CD4-positive, alpha-beta T cell (primary cell): ENCODE measurements around the gene AIF1. TPM values are rescaled to one million over a fixed set of nuclear protein-coding genes. Genes with fewer than 3 reads are reported as not detected.

Experiments
- ATAC-seq: fragments of 200-7000 bp; cut with Tn5 transposase; one replicate; pipeline ENCODE4 v1.10.0; 2022; ENCODE audit warnings: mild to moderate bottlenecking; ENCODE audit not compliant: poor library complexity
- CTCF ChIA-PET: fragments of 350-600 bp; sonication (Branson Sonifier 250); formaldehyde crosslinking; loops from one replicate; lab custom pipeline; 2021; ENCODE audit warnings: antibody characterized with exemption, inconsistent platforms; lab: Charles Lee
- POLR2A ChIA-PET: fragments of 350-600 bp; sonication (Branson Sonifier 250); formaldehyde crosslinking; loops from one replicate; lab custom pipeline; 2021; ENCODE audit warnings: antibody characterized with exemption, inconsistent platforms; lab: Charles Lee
- DNase-seq, 14 experiments: peaks; one replicate each; pipeline ENCODE4 v3.0.0-alpha.2; 2013 to 2020; ENCODE audit warnings: mixed read lengths in 2 of 14
- H3K27ac ChIP-seq, 2 donors: one replicate each; pipeline versions ENCODE4 v1.5.1 to v1.7.0; 2013; ENCODE audit warnings: low read length in 2 of 2, low read depth in 1 of 2, mild to moderate bottlenecking in 1 of 2
- H3K27me3 ChIP-seq, 2 experiments: 1 replicate in 1 of 2; 2 replicates in 1 of 2; pipeline versions ENCODE4 v1.6.1 to v1.7.0; 2013; ENCODE audit warnings: low read length in 2 of 2, control low read depth in 1 of 2, mild to moderate bottlenecking in 1 of 2, moderate library complexity in 1 of 2; ENCODE audit not compliant: insufficient read depth in 2 of 2, control insufficient read depth in 1 of 2
- H3K36me3 ChIP-seq: one replicate; pipeline ENCODE4 v1.6.1; 2013; ENCODE audit warnings: low read length, control low read depth; ENCODE audit not compliant: insufficient read depth
- H3K4me1 ChIP-seq: one replicate; pipeline ENCODE4 v1.6.1; 2013; ENCODE audit warnings: low read length, control low read depth; ENCODE audit not compliant: insufficient read depth
- H3K4me3 ChIP-seq: one replicate; pipeline ENCODE4 v1.5.1; 2013; ENCODE audit warnings: mild to moderate bottlenecking, low read length, moderate library complexity
- H3K9me3 ChIP-seq, 2 experiments: 1 replicate in 1 of 2; 2 replicates in 1 of 2; pipeline versions ENCODE4 v1.6.1 to v1.7.0; 2013; ENCODE audit warnings: low read length in 2 of 2, mild to moderate bottlenecking in 2 of 2, control low read depth in 1 of 2, moderate library complexity in 1 of 2; ENCODE audit not compliant: control insufficient read depth in 1 of 2, insufficient read depth in 1 of 2
- H3K27ac Mint-ChIP-seq: one replicate; pipeline ENCODE4 v1.8.0; 2020; ENCODE audit warnings: mixed read lengths
- H3K27me3 Mint-ChIP-seq: one replicate; pipeline ENCODE4 v1.8.0; 2021; ENCODE audit warnings: mixed read lengths
- H3K36me3 Mint-ChIP-seq: one replicate; pipeline ENCODE4 v1.8.0; 2021; ENCODE audit warnings: low read depth, mixed read lengths
- H3K4me1 Mint-ChIP-seq: one replicate; pipeline ENCODE4 v1.8.0; 2021; ENCODE audit warnings: low read depth, mixed read lengths
- H3K4me3 Mint-ChIP-seq: one replicate; pipeline ENCODE4 v1.8.0; 2020; ENCODE audit warnings: mild to moderate bottlenecking, mixed read lengths
- H3K9me3 Mint-ChIP-seq: one replicate; pipeline ENCODE4 v1.8.0; 2020; ENCODE audit warnings: mixed read lengths
- intact Hi-C, 2 experiments: fragments of 100-400 bp; cut with DNase I in 1 of 2; cut with micrococcal nuclease in 1 of 2; formaldehyde crosslinking; loops; one replicate each; pipeline versions ENCODE4 v1.15.1 to v1.9.0; 2023 to 2025; cut with DNase I, micrococcal nuclease
- total RNA-seq, 174 experiments: library from RNA in 2 of 174; stranded (reverse) in 2 of 174; gene quantifications; one replicate each; pipeline ENCODE4 v1.2.3 and lab custom pipeline; 2021 to 2026
- TF ChIP-seq, protein P1 (sequence below): fragments of 200-600 bp; IDR thresholded peaks from one replicate; pipeline ENCODE4 v1.8.0; 2022; ENCODE audit warnings: antibody characterized with exemption, mild to moderate bottlenecking

Gene AIF1
- total RNA-seq, 2 experiments from 2014 or later: 31.8 to 35.5 TPM

DNA sequence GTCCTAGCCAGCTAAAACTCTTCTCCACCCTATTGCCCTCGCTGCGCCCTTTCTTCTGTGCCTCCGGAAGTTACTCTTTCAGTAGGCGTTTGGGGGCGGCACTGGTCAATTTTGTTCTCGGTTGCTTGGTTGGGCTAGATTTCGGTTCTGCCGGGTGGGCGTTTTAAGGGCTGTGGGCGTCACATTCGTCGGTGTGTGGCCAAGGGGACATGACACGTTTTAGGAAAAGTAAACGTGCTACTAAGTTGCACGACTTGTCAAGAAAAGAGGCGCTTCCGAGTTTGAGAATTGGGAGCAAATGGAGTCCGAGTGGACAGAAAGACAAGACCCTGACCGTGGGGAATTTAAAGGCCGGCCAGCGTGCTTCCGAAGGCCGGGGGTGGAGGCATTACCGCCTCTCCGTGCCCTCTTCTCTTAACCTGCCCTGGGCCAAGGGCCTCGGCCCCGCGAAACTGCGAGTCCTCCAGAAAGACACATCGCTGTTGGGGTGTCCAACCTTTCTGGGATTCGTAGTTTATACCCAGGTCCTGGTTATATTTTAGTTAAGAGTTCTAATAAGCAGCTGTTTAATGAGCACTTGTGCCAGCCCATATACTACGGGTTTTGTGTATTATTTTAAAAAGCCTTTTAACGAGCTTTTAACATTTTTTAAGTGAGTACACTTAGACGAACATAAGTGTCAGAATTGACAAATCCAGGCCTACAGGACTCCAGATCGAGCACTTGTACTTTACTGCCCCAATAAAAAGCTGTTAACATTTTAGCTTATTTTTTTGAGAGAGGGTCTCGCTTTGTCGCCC is 38.1 kb downstream of the AIF1 start:
- intact Hi-C loops: loop anchor here (1.0 to 5.0 kb wide), 7 partner anchors 7 to 209 kb away; partner anchors contain the start of genes C6orf47 (in 2 of the 2), PRRC2A (in 2 of the 2), ABHD16A (in 1 of the 2) and ATP6V1G2 (in 1 of the 2)
- DNase-seq (peak in 4 of 14 experiments; percentile 14 to 93 (median 80)), ATAC-seq (peak; percentile 70)
- Mint-ChIP-seq H3K27ac (peak overlapping the region; percentile 98), H3K36me3 (peaks cover 52% of the 10 kb centered on the region), H3K4me1 (peaks cover 65% of the 10 kb centered on the region), H3K4me3 (peak overlapping the region; percentile 97), H3K27me3 (no peaks in the 10 kb centered on the region), H3K9me3 (no peaks in the 10 kb centered on the region)
- Histone ChIP-seq H3K9me3 (no peaks in the 10 kb centered on the region), H3K4me3 (peak overlapping the region; percentile 63), H3K27me3 (no peaks in the 10 kb centered on the region), H3K36me3 (peaks cover 33% of the 10 kb centered on the region), H3K4me1 (peaks cover 46% of the 10 kb centered on the region), H3K27ac (peak overlapping the region; percentile 99)
- ChIA-PET CTCF (interaction anchor here (0.7 to 2.9 kb wide), 12 partner anchors 8 to 142 kb away, joined by 3 to 9 read pairs (median 3); partner anchors contain the start of genes C6orf47, CSNK2B, GPANK1 and LST1), POLR2A (interaction anchor here (0.6 to 5.1 kb wide), 41 partner anchors 11 to 1665 kb away, joined by 3 to 250 read pairs (median 5); partner anchors contain the start of genes ABHD16A, ATF6B, C6orf47 and CSNK2B)
- TF ChIP-seq, protein P1, sequence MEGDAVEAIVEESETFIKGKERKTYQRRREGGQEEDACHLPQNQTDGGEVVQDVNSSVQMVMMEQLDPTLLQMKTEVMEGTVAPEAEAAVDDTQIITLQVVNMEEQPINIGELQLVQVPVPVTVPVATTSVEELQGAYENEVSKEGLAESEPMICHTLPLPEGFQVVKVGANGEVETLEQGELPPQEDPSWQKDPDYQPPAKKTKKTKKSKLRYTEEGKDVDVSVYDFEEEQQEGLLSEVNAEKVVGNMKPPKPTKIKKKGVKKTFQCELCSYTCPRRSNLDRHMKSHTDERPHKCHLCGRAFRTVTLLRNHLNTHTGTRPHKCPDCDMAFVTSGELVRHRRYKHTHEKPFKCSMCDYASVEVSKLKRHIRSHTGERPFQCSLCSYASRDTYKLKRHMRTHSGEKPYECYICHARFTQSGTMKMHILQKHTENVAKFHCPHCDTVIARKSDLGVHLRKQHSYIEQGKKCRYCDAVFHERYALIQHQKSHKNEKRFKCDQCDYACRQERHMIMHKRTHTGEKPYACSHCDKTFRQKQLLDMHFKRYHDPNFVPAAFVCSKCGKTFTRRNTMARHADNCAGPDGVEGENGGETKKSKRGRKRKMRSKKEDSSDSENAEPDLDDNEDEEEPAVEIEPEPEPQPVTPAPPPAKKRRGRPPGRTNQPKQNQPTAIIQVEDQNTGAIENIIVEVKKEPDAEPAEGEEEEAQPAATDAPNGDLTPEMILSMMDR: no peak

DNA sequence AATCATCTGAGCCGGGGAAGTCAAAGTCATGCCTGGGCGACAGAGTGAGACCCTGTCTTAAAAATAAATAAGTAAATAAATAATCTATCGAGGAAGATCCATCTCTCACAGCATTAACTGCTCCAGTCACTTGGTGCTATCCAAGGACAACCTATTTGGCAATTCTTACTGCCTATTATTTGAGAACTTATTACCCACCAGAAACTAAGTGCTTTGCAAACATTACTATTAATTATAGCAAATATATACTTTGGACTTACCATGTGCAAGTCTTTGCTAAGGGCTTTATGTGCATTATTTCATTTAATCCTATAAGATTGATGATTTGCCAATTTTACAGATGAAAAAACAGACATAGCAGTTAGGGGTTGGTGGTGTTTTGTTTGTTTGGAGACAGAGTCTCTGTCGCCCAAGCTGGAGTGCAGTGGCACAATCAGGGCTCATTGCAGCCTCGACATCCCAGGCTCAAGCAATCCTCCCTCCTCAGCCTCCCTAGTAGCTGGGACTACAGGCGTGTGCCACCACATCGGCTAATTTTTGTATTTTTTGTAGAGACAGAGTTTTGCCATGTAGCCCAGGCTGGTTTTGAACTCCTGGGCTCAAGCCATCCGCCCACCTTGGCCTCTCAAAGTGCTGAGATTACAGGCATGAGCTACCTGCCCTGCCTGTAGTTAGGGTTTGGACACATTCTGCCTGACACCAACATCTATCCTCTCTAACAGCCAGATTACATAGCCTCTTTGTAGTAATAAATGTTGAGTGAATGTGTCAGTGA is 39.7 kb downstream of the AIF1 start:
- no peaks in the 10 kb centered on the region for H3K27me3 ChIP-seq
- H3K36me3 ChIP-seq: peaks cover 27% of the 10 kb centered on the region
- no peak overlapping the region for H3K4me3 ChIP-seq
- no peak for ATAC-seq
- H3K9me3 Mint-ChIP-seq: no peaks in the 10 kb centered on the region
- no peaks in the 10 kb centered on the region for H3K27me3 Mint-ChIP-seq
- H3K36me3 Mint-ChIP-seq: peaks cover 45% of the 10 kb centered on the region
- H3K27ac Mint-ChIP-seq: peak overlapping the region; percentile 76
- H3K4me3 Mint-ChIP-seq: peak overlapping the region; percentile 66
- intact Hi-C loops: loop anchor here in 1 of 2 experiments (5.0 kb wide), 1 partner anchor 107 kb away; the partner anchor contains the start of genes ATP6V1G2 and NFKBIL1
- TF ChIP-seq, protein P1: no peak
- DNase-seq: no peak
- CTCF ChIA-PET: interaction anchor here (0.6 to 1.6 kb wide), 3 partner anchors 10 to 175 kb away, joined by 3 to 5 read pairs (median 4); partner anchors contain the start of genes GPANK1 and VARS1
- no peak overlapping the region for H3K27ac ChIP-seq
- POLR2A ChIA-PET: interaction anchor here (0.7 to 5.1 kb wide), 7 partner anchors 9 to 1512 kb away, joined by 3 to 250 read pairs (median 12); partner anchors contain the start of genes ABHD16A, C6orf47, CSNK2B and GPANK1
- H3K4me1 ChIP-seq: peaks cover 58% of the 10 kb centered on the region
- H3K4me1 Mint-ChIP-seq: peaks cover 73% of the 10 kb centered on the region
- no peaks in the 10 kb centered on the region for H3K9me3 ChIP-seq
